GM10248 (cell line): ENCODE results near the gene SNAPC4.

Source experiments
- CTCF ChIA-PET: fragments of 300-600 bp; sonication (Branson Sonifier 250); formaldehyde crosslinking; extraction: SDS; loops from one replicate; lab custom pipeline; 2021; ENCODE audit warnings: antibody characterized with exemption; lab: Yijun Ruan, JAX
- POLR2A ChIA-PET: fragments of 350-650 bp; sonication (Branson Sonifier 250); formaldehyde crosslinking; extraction: SDS; loops from one replicate; lab custom pipeline; 2020; ENCODE audit warnings: antibody characterized with exemption; lab: Yijun Ruan, JAX
- DNase-seq: peaks from one replicate; pipeline ENCODE4 v3.0.0; 2012; ENCODE audit errors: extremely low spot score
- CTCF ChIP-seq: IDR thresholded peaks from 2 replicates; pipeline ENCODE4 v1.5.1; 2012; ENCODE audit warnings: mild to moderate bottlenecking, low read depth; ENCODE audit errors: extremely low read depth, missing control alignments, control extremely low read depth

SNAPC4 gene

GRCh38 chr9:136376457-136376856 lies 23.5 kb downstream of the SNAPC4 start:
- POLR2A ChIA-PET, result no interaction called here
- DNase-seq, result no peak
- CTCF ChIA-PET, result interaction anchor here (5.4 kb wide), 1 partner anchor 14 kb away, joined by 39 read pairs; the partner anchor contains the start of gene DNLZ

GRCh38 chr9:136375096-136375495 lies 24.9 kb downstream of the SNAPC4 start:
- DNase-seq, result no peak
- TF ChIP-seq CTCF, result no peak
- POLR2A ChIA-PET, result no interaction called here
- CTCF ChIA-PET, result interaction anchor here (0.9 to 5.4 kb wide), 2 partner anchors 12 to 36 kb away, joined by 3 to 39 read pairs; partner anchors contain the start of gene DNLZ

More at GRCh38 chr9:136376457-136376856, 23.5 kb downstream of the SNAPC4 start:
- no peak for TF ChIP-seq CTCF

- no peak for TF ChIP-seq CTCF
- DNase-seq, result no peak
- ChIA-PET CTCF (interaction anchor here (0.9 to 5.4 kb wide), 4 partner anchors 11 to 35 kb away, joined by 3 to 39 read pairs (median 3); partner anchors contain the start of gene DNLZ), POLR2A (no interaction called here)
Measured at GRCh38 chr9:136374183-136374575, 25.8 kb downstream of the SNAPC4 start.

GRCh38 chr9:136373300-136374182 lies 26.4 kb downstream of the SNAPC4 start, which contains the start of gene CARD9:
CARD9 (minus strand) TSS chr9:136373669; CDS start chr9:136372078, 1,591 bp downstream.
- TF ChIP-seq CTCF, result no peak
- CTCF ChIA-PET, result interaction anchor here (1.0 to 5.4 kb wide), 3 partner anchors 11 to 17 kb away, joined by 3 to 39 read pairs (median 3); partner anchors contain the start of gene DNLZ
- POLR2A ChIA-PET, result no interaction called here
- DNase-seq, result peak; percentile 75

- ChIA-PET POLR2A (interaction anchor here (0.6 kb wide), 1 partner anchor 13 kb away, joined by 4 read pairs; no protein-coding TSS in a partner anchor), CTCF (interaction anchor here (5.4 kb wide), 1 partner anchor 10 kb away, joined by 39 read pairs; the partner anchor contains the start of gene DNLZ)
- peak; percentile 50 for DNase-seq
- TF ChIP-seq CTCF, result peak; percentile 11
Measured at GRCh38 chr9:136372561-136373299, 27.2 kb downstream of the SNAPC4 start.

GRCh38 chr9:136372006-136372405 lies 28.0 kb downstream of the SNAPC4 start:
- POLR2A ChIA-PET, result no interaction called here
- CTCF ChIA-PET, result interaction anchor here (5.4 kb wide), 1 partner anchor 9 kb away, joined by 39 read pairs; the partner anchor contains the start of gene DNLZ
- no peak for DNase-seq
- TF ChIP-seq CTCF, result no peak
